K562 (cell line): Measurements from ENCODE around the gene STX17. TPM values are rescaled to one million over a fixed set of nuclear protein-coding genes. Genes with fewer than 3 reads are reported as not detected.

Source experiments
- ATAC-seq: fragments of 200-7000 bp; cut with Tn5 transposase; 3 replicates; pipeline ENCODE4 v1.9.1; 2020; ENCODE audit warnings: moderate library complexity
- BruUV-seq: library from RNA; stranded (reverse); fragments of 400-500 nt; replicated peaks from 2 replicates; lab custom pipeline; 2021; lab: Mats Ljungman, UMichigan
- CTCF ChIA-PET: fragments of 300-600 bp; formaldehyde crosslinking; extraction: SDS; loops from one replicate; lab custom pipeline; 2021; ENCODE audit warnings: low intra/inter-chr PET ratio; lab: Yijun Ruan, JAX
- POLR2A ChIA-PET: fragments of 300-600, 350-650 bp; sonication (Branson Sonifier 250); formaldehyde crosslinking; extraction: SDS; loops from one replicate; lab custom pipeline; 2021; ENCODE audit warnings: antibody characterized with exemption, inconsistent platforms; lab: Yijun Ruan, JAX
- DNase-seq, 4 experiments: peaks; one replicate each; pipeline versions ENCODE4 v3.0.0 to v3.0.0-alpha.2; 2011 to 2018; ENCODE audit warnings: low spot score in 3 of 4, mixed read lengths in 3 of 4; ENCODE audit errors: extremely low read depth in 1 of 4
- FAIRE-seq: peaks from 2 replicates; lab custom pipeline; 2011; peaks lifted over from hg19 to GRCh38; lab: Jason Lieb, UNC
- H2AFZ ChIP-seq: 2 replicates; pipeline ENCODE4 v1.6.0; 2011; ENCODE audit warnings: low read depth, low read length, control low read depth, inconsistent platforms
- H3K27ac ChIP-seq: fragments of 200-600 bp; 3 replicates; pipeline ENCODE4 v1.8.0; 2011; ENCODE audit warnings: low read depth, mild to moderate bottlenecking, control low read depth, inconsistent platforms, low read length, moderate library complexity, mixed read lengths; ENCODE audit errors: extremely low read depth
- H3K27me3 ChIP-seq, 2 experiments: fragments of 300-600 bp in 1 of 2; 2 replicates in 1 of 2; 3 replicates in 1 of 2; pipeline versions ENCODE4 v1.6.0 to v1.8.0; 2011; ENCODE audit warnings: inconsistent platforms in 2 of 2, low read length in 2 of 2, mild to moderate bottlenecking in 1 of 2, mixed read lengths in 1 of 2, moderate library complexity in 1 of 2; ENCODE audit not compliant: control insufficient read depth in 2 of 2, insufficient read depth in 2 of 2
- H3K36me3 ChIP-seq: fragments of 300-600 bp; 3 replicates; pipeline ENCODE4 v1.8.0; 2011; ENCODE audit warnings: mild to moderate bottlenecking, low read length, inconsistent platforms; ENCODE audit not compliant: control insufficient read depth, insufficient read depth
- H3K4me1 ChIP-seq, 2 experiments: fragments of 200-600 bp in 1 of 2; replicated peaks in 1 of 2; 2 replicates in 1 of 2; 3 replicates in 1 of 2; pipeline versions ENCODE4 v1.5.1 to v1.8.0; 2011; ENCODE audit warnings: inconsistent platforms in 2 of 2, low read length in 2 of 2, mild to moderate bottlenecking in 1 of 2, mixed read lengths in 1 of 2, moderate library complexity in 1 of 2; ENCODE audit not compliant: control insufficient read depth in 2 of 2, insufficient read depth in 2 of 2
- H3K4me2 ChIP-seq: 2 replicates; pipeline ENCODE4 v1.6.1; 2011; ENCODE audit warnings: low read length, control low read depth, inconsistent platforms, mixed read lengths; ENCODE audit not compliant: insufficient read depth
- H3K4me3 ChIP-seq: fragments of 200-600 bp; sonication (generic), shearing (Covaris generic); 2 replicates; pipeline ENCODE4 v1.5.1; 2016; ENCODE audit warnings: control low read depth, inconsistent platforms
- H3K79me2 ChIP-seq: fragments of 200-600 bp; 3 replicates; pipeline ENCODE4 v1.8.0; 2011; ENCODE audit warnings: low read length, inconsistent platforms; ENCODE audit not compliant: control insufficient read depth, insufficient read depth
- H3K9ac ChIP-seq, 2 experiments: 2 replicates each; pipeline versions ENCODE4 v1.6.0 to v1.6.1; 2011; ENCODE audit warnings: low read depth in 2 of 2, low read length in 2 of 2, control low read depth in 1 of 2, inconsistent platforms in 1 of 2, mild to moderate bottlenecking in 1 of 2, mixed read lengths in 1 of 2; ENCODE audit not compliant: insufficient read depth in 1 of 2
- H3K9me1 ChIP-seq: one replicate; pipeline ENCODE4 v1.6.0; 2011; ENCODE audit warnings: inconsistent platforms, mild to moderate bottlenecking, low read length, moderate library complexity; ENCODE audit not compliant: control insufficient read depth, insufficient read depth
- H3K9me3 ChIP-seq: replicated peaks from 2 replicates; pipeline ENCODE4 v1.5.1; 2011; ENCODE audit warnings: low read depth, low read length, inconsistent platforms; ENCODE audit not compliant: control insufficient read depth, insufficient read depth
- H4K20me1 ChIP-seq: replicated peaks from 2 replicates; pipeline ENCODE4 v1.6.1; 2011; ENCODE audit warnings: low read length, inconsistent platforms, mixed read lengths; ENCODE audit not compliant: control insufficient read depth, insufficient read depth
- KDM4B ChIP-seq, 2 experiments: fragments of 450-650 bp in 1 of 2; sonication (generic) in 1 of 2; IDR thresholded peaks; 2 replicates each; pipeline ENCODE4 v1.6.1; 2016 to 2017; ENCODE audit warnings: borderline replicate concordance in 2 of 2, antibody characterized with exemption in 1 of 2, low read depth in 1 of 2, mild to moderate bottlenecking in 1 of 2
- NEUROD1 ChIP-seq: fragments of 150-350 bp; IDR thresholded peaks from 2 replicates; pipeline ENCODE4 v1.6.1; 2014; ENCODE audit warnings: borderline replicate concordance, low read length, low read depth; ENCODE audit not compliant: partially characterized antibody
- RBM17 ChIP-seq: fragments of 200-400 bp; formaldehyde crosslinking; IDR thresholded peaks from 2 replicates; pipeline ENCODE4 v1.6.1; 2017; ENCODE audit warnings: low read depth, mild to moderate bottlenecking, low read length, borderline replicate concordance
- RCOR1 ChIP-seq, 2 experiments: IDR thresholded peaks; 2 replicates each; pipeline ENCODE4 v1.6.1; 2012; ENCODE audit warnings: low read depth in 2 of 2, low read length in 2 of 2, borderline replicate concordance in 1 of 2, improper control_type of control experiment in 1 of 2
- SMC3 ChIP-seq: conservative IDR thresholded peaks from 2 replicates; pipeline ENCODE4 v1.6.1; 2011; ENCODE audit warnings: low read depth, low read length, improper control_type of control experiment; ENCODE audit not compliant: insufficient read depth
- TFAM ChIP-seq: fragments of 250-450 bp; sonication (Bioruptor Pico); conservative IDR thresholded peaks from 2 replicates; pipeline ENCODE4 v1.5.0; 2021; ENCODE audit warnings: mild to moderate bottlenecking, moderate library complexity
- ZNF232 ChIP-seq: sonication (generic); formaldehyde crosslinking; IDR thresholded peaks from 2 replicates; pipeline ENCODE4 v1.8.0; 2022; ENCODE audit warnings: mild to moderate bottlenecking, missing genetic modification reagents
- ZNF507 ChIP-seq: conservative IDR thresholded peaks from 2 replicates; pipeline ENCODE4 v1.6.1; 2017; ENCODE audit warnings: missing genetic modification characterization, missing compliant biosample characterization
- ZNF644 ChIP-seq: fragments of 200-800 bp; sonication (Bioruptor generic); IDR thresholded peaks from 2 replicates; pipeline ENCODE4 v1.6.1; 2016; ENCODE audit warnings: low read depth, missing genetic modification characterization, missing compliant biosample characterization
- ZNF696 ChIP-seq: fragments of 250-450 bp; sonication (Bioruptor Pico); conservative IDR thresholded peaks from 2 replicates; pipeline ENCODE4 v1.4.0; 2020; ENCODE audit warnings: mild to moderate bottlenecking, moderate library complexity
- in situ Hi-C: fragments of 300-500 bp; cut with MboI; formaldehyde crosslinking; loops from 4 replicates; pipeline ENCODE4 v1.15.0; 2018; ENCODE audit warnings: inconsistent platforms, mixed read lengths
- intact Hi-C: fragments of 100-400 bp; cut with micrococcal nuclease; formaldehyde crosslinking; loops from 2 replicates; pipeline ENCODE4 v1.14.2; 2022
- polyA plus RNA-seq, 8 experiments: library from polyadenylated mRNA; depleted of rRNA in 4 of 8; stranded (reverse) in 5 of 8; unstranded in 3 of 8; fragments of >200 nt; fragmentation: Nextera tagmentation in 2 of 8; fragmentation: Illumina TruSeq in 1 of 8; extraction: Ambion mirVana in 2 of 8; extraction: Trizol in 1 of 8; gene quantifications; 2 replicates each; pipeline versions ENCODE4 v1.2.1 to v1.2.3, GENCODE V29; 2011 to 2014; ENCODE audit warnings: inconsistent platforms in 1 of 8, missing spikeins in 1 of 8
- total RNA-seq, 7 experiments: library from RNA; depleted of rRNA in 6 of 7; stranded (reverse); fragments of >200 nt in 6 of 7; fragmentation: Illumina TruSeq in 2 of 7; extraction: Trizol in 2 of 7; gene quantifications; 2 replicates each; pipeline versions ENCODE4 v1.2.1 to v1.2.3, GENCODE V29; 2011 to 2021; ENCODE audit warnings: low replicate concordance in 1 of 7
- TF ChIP-seq, protein P1 (sequence below): fragments of 450-650 bp; IDR thresholded peaks from 2 replicates; pipeline ENCODE4 v1.6.1; 2017; ENCODE audit warnings: mild to moderate bottlenecking, moderate library complexity
- TF ChIP-seq, protein P2 (sequence below): sonication (generic); formaldehyde crosslinking; IDR thresholded peaks from 2 replicates; pipeline ENCODE4 v1.9.0; 2022; ENCODE audit warnings: mild to moderate bottlenecking, missing genetic modification reagents
- TF ChIP-seq, protein P3 (sequence below), 3 experiments: fragments of 200-800 bp in 1 of 3; fragments of 250-450 bp in 1 of 3; fragments of 450-650 bp in 1 of 3; sonication (Bioruptor Pico) in 1 of 3; sonication (Bioruptor generic) in 1 of 3; formaldehyde crosslinking in 1 of 3; IDR thresholded peaks; 2 replicates each; pipeline versions ENCODE4 v1.6.1 to v1.8.0; 2016 to 2022; ENCODE audit warnings: mild to moderate bottlenecking in 2 of 3, missing genetic modification characterization in 2 of 3, missing compliant biosample characterization in 1 of 3, moderate library complexity in 1 of 3

Gene STX17
- total and polyA plus RNA-seq, 9 of the 15 experiments (the other 6 are each of a cell fraction or from before 2014, with no cell fraction given), result 14.4 to 25.1 (median 19.0) TPM

DNA sequence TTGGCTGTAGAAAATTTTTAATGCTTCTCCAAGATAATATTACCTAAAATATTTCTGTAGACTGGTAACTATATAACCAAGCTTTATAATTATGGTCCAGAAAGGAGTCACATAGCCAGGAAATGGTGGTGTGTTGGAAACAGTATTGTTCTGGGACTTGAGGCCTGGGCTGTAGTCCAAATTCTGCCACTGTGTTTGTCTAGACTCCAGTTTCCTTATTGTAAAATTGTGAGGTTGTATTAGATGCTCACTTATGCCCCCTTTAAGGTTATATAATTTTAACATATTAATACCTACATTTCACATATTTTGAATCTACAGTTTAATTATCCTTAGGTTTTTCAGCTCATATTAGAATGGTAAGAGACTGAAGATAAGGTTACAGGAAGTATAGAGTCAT, 42.4 kb downstream of the STX17 start:
- in situ Hi-C loops, result no loop called here
- ChIA-PET POLR2A (no interaction called here), CTCF (no interaction called here)
- H3K27ac ChIP-seq, result no peak overlapping the region
- no peaks in the 10 kb centered on the region for H3K27me3 ChIP-seq
- H3K9ac ChIP-seq, result no peak overlapping the region
- no peaks in the 10 kb centered on the region for H3K9me1 ChIP-seq
- DNase-seq, result no peak
- no peak for ATAC-seq
- H4K20me1 ChIP-seq, result no peaks in the 10 kb centered on the region
- no peak overlapping the region for H3K4me2 ChIP-seq
- H3K36me3 ChIP-seq, result peaks cover 17% of the 10 kb centered on the region
- peak; percentile 29 for FAIRE-seq
- no peak overlapping the region for H2AFZ ChIP-seq
- H3K4me3 ChIP-seq, result no peak overlapping the region
- H3K9me3 ChIP-seq, result no peaks in the 10 kb centered on the region
- intact Hi-C loops, result no loop called here
- no TSS peak for BruUV-seq
- no peaks in the 10 kb centered on the region for H3K4me1 ChIP-seq
- no peaks in the 10 kb centered on the region for H3K79me2 ChIP-seq
- TF ChIP-seq, protein P1, sequence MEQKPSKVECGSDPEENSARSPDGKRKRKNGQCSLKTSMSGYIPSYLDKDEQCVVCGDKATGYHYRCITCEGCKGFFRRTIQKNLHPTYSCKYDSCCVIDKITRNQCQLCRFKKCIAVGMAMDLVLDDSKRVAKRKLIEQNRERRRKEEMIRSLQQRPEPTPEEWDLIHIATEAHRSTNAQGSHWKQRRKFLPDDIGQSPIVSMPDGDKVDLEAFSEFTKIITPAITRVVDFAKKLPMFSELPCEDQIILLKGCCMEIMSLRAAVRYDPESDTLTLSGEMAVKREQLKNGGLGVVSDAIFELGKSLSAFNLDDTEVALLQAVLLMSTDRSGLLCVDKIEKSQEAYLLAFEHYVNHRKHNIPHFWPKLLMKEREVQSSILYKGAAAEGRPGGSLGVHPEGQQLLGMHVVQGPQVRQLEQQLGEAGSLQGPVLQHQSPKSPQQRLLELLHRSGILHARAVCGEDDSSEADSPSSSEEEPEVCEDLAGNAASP, result no peak
- TF ChIP-seq ZNF507 (tag), result no peak
- no peak for TF ChIP-seq KDM4B (IDR thresholded peaks at IDR 0.05; ENCODE audit: borderline replicate concordance in 2 of 2, low read depth in 1 of 2)
- TF ChIP-seq ZNF696 (CRISPR knock-in tag), result no peak
- no peak for TF ChIP-seq TFAM (CRISPR knock-in tag)
- no peak for TF ChIP-seq ZNF232 (CRISPR knock-in tag)
- TF ChIP-seq, protein P2, sequence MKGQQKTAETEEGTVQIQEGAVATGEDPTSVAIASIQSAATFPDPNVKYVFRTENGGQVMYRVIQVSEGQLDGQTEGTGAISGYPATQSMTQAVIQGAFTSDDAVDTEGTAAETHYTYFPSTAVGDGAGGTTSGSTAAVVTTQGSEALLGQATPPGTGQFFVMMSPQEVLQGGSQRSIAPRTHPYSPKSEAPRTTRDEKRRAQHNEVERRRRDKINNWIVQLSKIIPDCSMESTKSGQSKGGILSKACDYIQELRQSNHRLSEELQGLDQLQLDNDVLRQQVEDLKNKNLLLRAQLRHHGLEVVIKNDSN (CRISPR knock-in tag), result no peak
- TF ChIP-seq, protein P3, sequence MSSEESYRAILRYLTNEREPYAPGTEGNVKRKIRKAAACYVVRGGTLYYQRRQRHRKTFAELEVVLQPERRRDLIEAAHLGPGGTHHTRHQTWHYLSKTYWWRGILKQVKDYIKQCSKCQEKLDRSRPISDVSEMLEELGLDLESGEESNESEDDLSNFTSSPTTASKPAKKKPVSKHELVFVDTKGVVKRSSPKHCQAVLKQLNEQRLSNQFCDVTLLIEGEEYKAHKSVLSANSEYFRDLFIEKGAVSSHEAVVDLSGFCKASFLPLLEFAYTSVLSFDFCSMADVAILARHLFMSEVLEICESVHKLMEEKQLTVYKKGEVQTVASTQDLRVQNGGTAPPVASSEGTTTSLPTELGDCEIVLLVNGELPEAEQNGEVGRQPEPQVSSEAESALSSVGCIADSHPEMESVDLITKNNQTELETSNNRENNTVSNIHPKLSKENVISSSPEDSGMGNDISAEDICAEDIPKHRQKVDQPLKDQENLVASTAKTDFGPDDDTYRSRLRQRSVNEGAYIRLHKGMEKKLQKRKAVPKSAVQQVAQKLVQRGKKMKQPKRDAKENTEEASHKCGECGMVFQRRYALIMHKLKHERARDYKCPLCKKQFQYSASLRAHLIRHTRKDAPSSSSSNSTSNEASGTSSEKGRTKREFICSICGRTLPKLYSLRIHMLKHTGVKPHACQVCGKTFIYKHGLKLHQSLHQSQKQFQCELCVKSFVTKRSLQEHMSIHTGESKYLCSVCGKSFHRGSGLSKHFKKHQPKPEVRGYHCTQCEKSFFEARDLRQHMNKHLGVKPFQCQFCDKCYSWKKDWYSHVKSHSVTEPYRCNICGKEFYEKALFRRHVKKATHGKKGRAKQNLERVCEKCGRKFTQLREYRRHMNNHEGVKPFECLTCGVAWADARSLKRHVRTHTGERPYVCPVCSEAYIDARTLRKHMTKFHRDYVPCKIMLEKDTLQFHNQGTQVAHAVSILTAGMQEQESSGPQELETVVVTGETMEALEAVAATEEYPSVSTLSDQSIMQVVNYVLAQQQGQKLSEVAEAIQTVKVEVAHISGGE (CRISPR knock-in tag; IDR thresholded peaks at IDR 0.05), result no peak
- TF ChIP-seq RCOR1 (IDR thresholded peaks at IDR 0.05; ENCODE audit: borderline replicate concordance in 1 of 2, low read depth in 2 of 2, low read length in 2 of 2), result no peak
- no peak for TF ChIP-seq NEUROD1
- TF ChIP-seq RBM17, result no peak
- no peak for TF ChIP-seq ZNF644 (tag)
- no peak for TF ChIP-seq SMC3
